GM19438 (cell line): Measurements from ENCODE around the gene LRRC71.

ENCODE experiments used
- ATAC-seq: cut with Tn5 transposase; IDR thresholded peaks from one replicate; pipeline ENCODE4 v1.9.1; 2021; ENCODE audit warnings: low read depth; ENCODE audit not compliant: unreplicated experiment

The LRRC71 gene

DNA sequence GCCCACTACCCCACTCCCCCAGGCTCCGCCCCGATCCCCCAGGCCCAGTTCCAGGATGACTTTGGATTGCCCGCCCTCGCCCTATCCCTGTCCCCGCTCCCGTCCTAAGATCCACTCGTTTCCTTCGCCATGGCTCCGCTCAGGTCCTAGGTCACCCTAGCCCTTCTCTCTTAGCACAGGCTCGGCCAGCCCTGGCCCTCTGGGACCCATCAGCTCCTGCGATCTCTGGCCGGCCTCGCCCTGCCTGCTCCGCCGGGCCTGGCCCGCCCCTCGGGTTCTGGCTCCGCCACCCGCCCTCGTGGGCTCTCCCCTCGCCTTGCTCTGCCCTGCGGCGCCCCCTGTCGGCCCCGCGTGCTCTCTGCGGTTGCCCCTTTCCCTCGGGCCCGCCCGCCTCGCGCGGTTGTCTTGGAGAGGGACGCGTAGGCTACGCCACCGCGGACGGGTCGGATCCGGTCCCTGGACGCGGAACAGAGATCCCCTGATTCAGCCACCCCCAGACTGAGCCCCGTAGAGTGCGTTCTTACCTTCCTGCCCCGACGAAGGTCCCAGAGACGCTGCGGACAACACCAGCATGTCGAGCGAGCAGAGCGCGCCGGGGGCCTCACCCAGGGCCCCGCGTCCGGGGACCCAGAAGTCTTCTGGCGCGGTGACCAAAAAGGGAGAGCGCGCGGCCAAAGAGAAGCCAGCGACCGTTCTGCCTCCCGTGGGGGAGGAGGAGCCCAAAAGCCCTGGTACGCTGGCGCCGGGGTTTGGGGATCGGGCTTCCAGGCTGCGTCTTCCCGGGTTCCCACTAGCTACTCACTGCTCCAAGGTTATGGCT is at the start of gene LRRC71:
Gene LRRC71, plus strand, starts transcription at position 400 of the 820 bp plus-strand sequence. Its CDS starts 172 bp downstream, at position 572.
- ATAC-seq = no peak

DNA sequence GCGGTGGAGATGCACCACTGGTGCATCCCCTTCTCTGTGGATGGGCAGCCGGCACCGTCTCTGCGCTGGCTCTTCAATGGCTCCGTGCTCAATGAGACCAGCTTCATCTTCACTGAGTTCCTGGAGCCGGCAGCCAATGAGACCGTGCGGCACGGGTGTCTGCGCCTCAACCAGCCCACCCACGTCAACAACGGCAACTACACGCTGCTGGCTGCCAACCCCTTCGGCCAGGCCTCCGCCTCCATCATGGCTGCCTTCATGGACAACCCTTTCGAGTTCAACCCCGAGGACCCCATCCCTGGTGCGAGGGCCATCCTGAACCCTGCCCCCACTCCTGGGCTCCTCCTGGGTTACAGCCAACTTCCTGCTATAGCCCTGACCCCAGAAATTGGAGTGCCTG is 46.8 kb upstream of the LRRC71 start:
- ATAC-seq = no peak

DNA sequence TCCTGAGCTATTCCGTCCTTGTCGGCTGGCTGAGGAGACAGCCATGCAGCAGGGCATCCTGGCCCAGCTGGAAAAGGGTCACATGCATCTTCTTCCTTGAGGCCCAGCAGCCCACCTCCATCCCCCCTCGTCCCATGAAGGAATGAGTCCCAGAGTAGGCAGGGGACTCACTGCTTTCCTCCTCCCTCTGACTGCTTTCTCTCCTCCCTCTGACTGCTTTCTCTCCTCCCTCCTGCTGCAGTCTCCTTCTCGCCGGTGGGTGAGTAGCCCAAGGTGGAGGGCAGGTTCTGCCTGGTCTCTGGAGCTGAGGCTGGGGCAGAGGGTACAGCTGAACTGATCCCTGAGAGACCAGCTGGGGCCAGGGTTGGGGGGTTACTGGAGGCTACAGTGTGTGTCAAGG is 46.3 kb upstream of the LRRC71 start:
- ATAC-seq = no peak

DNA sequence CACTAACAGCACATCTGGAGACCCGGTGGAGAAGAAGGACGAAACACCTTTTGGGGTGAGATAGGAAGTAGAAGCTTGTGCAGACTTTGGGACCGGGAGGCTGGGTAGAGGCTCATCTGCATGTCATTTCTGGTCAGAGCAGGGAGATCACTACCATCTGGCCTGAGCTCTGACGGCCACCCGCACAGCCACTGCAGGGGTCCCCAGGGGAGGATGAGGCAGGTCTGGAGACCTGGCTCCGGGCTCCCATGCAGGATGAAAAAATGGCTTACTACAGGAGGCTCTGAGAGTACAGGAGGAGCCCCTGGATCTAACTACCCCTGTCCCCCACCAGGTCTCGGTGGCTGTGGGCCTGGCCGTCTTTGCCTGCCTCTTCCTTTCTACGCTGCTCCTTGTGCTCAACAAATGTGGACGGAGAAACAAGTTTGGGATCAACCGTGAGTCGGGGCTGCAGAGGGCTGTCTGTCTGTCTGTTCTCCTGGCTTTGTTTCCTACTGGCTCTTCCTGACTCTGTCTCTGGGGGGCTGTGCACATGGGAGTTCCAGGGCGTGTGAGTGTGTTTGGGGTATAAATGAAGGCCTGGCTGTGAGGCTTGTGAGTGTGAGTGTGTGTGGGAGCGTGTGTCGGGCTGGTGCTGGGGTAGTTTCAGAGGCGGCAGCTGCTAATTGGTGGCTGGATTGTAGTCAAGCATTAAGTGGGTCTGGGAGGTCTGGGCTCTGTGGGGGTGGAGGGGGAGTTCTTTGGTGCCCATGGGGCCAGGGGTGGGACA is 45.7 kb upstream of the LRRC71 start:
- no peak for ATAC-seq

DNA sequence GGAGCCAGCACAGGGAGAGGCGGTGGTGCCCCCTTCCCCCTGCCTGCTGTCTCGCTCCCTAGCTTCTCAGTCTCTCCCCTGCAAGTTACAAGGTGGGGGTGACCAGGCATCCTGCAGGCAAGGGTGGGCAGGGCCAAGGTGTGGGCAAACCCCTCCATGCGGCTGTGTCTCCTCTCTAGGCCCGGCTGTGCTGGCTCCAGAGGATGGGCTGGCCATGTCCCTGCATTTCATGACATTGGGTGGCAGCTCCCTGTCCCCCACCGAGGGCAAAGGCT is 45.2 kb upstream of the LRRC71 start:
- ATAC-seq = no peak

DNA sequence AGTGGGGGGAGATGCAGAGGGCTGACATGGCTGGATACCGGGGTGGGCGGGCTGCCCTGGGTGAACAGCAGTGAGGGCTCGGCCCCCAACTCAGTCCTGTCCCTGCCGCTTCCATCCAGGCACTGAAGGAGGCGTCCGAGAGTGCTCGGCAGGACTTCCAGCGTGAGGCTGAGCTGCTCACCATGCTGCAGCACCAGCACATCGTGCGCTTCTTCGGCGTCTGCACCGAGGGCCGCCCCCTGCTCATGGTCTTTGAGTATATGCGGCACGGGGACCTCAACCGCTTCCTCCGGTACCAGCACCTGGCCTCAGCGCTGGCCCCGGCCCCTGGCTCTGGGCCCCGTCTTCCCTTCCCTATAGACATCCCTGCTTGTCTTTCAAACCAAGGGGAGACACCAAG is 44.2 kb upstream of the LRRC71 start:
- ATAC-seq = no peak

DNA sequence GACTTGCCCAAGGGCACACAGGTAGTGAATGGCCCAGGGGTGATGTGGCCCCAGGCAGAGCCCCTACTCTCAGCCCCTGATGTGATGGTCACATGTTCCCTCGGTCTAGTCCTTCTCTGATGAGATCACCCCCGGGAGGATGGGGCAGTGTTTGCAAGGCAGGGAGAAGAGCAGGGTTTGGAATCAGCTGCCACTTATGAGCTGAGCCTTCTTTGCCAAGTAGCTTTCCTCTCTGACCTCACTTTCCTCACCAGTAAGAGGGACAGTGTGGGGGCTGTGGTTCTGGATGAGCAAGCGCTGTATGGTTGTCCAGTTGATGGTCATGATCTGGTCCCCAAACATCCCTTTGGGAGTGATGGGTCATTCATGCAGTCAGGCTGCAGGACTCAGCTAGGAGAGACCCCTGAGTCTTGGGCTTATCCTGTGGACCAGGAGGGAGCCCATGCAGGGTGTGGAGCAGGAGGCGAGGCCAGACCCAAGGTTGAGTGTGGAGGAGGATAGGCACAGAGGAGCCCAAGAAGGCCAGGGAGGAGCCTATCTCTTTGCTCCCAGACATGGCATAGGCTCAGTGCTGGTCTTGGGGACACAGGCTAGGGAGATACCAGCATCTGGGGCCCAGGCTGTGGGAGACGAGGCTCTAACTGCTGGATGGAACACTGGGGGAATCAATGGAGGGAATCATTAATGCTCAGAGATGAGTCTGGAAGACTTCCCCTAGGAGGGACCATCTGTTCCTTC is 42.8 kb upstream of the LRRC71 start:
- ATAC-seq = no peak

DNA sequence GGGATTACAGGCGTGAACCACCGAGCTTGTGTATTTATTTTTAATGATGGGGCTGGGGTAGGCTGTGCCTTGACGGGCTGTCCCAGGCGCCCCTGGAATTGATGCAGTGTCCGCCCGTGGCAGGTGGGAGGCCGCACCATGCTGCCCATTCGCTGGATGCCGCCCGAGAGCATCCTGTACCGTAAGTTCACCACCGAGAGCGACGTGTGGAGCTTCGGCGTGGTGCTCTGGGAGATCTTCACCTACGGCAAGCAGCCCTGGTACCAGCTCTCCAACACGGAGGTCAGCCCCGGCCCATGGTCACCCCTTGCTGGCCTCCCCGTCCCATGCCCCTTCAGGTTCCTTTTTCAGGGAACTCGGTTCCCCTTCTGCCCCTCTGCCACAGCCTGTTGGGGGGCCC is 40.6 kb upstream of the LRRC71 start:
- ATAC-seq = no peak

DNA sequence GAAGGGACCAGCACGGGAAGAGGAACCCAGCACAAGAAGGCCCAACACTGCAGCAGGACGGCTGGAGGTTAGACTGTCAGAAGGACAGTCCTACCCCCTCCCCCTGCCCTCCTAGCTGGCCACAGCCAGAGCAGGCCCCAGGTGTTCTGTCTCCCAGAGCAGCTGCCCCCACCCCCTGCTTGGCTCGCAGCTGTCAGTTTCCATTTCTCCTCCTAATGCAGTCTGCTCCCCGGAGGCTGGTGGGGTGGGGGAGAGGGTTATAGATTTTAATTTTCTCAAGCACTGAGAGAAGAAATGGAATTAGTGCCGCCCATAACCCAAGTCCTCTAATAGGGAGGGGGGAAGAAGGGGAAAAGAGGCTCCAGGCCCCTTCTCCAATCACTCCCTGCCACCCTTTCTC is 40.0 kb upstream of the LRRC71 start:
- ATAC-seq = no peak

DNA sequence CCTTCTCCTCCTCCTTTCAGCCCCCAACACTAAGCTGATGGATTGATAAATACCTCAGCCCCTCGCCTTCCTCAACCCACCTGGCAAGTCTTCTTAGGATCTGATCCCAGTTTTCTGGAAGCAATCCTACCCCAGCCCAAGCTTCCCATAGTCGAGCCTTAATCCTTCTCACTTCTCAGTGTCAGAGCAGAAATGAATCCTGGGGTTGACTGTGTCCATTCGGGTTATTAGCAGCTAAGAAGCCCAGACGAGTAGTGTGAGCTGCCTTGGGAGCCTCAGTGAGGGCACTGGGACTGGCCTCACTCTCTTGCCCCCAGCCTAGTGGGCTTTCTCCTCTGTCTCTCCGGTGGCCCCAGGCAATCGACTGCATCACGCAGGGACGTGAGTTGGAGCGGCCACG is 39.3 kb upstream of the LRRC71 start:
- ATAC-seq = no peak

DNA sequence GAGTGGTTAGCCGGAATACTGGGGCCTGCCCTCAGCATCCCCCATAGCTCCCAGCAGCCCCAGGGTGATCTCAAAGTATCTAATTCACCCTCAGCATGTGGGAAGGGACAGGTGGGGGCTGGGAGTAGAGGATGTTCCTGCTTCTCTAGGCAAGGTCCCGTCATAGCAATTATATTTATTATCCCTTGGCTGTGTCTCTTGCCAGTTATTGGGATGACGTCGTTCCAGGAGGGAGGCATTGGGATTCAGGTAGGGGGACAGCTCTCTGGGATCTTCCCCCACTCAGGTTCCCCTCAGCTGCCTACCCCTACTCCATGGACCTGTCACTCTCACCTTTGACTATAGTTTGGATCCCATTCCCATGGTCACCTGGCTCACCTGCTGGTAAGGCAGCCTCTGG is 38.8 kb upstream of the LRRC71 start:
- no peak for ATAC-seq

DNA sequence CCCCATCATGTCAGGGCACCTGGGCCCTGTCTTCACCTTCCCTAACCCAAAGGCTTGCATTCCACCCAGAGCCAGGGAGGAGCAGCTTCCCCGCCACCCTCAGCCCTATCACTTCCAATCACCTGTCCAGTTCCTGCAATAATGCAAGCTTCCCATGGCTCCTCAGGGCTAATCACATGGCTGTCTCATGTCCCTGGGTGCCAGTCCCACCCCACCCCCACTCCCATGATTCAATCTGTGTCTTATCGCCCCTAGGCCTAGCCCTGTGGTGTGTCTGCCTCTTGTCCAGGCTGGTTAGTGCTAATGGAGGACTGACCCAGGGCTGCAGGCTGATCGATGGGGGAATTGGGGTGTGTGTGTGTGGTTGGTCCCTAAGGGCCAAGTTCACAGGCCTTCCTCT is 37.9 kb upstream of the LRRC71 start:
- ATAC-seq = no peak

DNA sequence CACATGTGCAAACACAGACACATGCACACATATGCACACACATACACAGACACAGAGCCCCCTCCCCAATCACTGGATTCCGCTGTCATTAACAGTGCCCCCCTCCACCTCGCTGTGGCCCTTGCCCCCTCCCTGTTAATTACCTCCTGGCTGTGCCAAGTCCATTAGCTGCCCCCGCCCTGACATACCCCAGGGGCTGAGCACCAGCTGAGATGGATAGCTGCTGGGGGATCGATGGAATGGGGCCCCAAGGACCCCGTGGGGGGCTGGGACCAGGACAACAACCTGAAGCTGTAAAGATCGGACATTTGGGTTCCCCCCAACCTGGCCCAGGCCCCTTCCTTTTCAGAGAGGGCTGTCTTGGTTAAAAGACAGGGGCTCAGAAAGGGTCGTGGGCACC is 36.5 kb upstream of the LRRC71 start:
- ATAC-seq = no peak

DNA sequence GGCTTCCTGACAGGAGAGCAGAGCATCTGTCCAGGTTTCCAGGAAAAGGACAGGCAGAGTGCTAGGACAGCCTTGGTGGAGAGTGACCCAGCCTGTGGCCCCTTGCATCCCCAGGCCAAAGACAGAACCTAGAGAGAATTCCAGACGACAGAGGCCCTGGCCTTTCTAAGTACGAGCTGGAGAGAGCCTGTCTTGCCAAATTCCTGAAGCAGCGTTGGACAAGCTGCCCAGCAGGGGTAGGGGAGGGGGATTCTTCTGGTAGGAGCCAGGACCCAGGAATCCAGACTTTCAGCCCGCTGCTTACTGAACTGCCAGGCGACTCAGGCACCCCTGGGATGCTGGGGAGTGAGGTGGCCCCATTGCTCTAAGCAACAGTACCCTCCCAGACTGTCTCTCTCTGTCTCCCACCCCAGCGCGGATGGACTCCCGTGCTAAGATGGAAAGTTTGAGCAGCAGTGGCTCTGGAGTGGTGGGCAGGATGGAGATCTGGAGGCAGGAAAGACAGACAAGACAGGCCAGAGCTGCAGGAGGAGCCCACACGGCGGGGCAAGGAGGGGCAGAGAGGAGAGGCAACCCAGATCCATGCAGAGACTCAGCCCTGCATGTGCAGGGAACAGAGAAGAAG is 35.8 kb upstream of the LRRC71 start:
- ATAC-seq = no peak

DNA sequence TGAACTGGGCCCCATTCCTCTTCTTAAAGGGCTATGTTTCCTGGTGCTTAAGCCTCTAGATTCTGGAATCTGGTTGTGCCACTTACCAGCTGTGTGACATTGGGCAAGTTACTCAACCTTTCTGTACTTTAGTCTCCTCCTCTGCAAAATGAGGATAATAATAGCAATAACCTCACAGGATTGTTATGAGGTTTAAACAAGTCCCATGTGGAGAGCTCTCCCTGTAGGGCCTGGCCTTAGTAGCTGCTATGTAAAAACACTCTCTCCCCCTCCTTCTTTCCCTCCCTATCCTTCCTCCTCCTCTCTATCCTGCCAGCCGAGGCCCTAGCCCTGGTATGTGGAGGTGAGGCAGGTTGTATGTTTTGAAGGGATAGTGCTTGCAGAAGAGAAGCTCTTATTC is 35.1 kb upstream of the LRRC71 start:
- ATAC-seq = no peak

DNA sequence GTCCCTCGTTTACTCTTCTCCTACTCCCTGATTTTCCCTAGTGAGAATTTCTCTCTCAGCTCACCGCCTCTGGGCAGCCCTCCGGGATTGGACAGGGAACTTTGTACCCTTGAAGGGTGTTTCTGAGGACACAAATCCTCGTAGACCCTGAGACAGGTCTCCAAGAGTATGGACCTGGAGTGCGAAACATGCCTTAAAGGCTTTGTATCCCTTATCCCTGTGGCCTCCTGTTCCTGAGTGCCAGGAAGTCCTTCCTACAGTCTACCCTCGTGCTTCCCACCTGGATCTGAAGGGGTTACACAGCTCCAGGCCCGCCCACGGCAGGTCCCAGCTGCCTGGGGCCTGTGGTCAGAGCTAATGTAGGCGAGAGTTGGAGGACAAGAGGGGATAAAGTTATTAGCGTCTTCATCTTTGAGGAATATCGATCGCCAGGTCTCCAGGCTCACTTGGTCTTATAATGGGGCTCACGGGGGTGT is 34.5 kb upstream of the LRRC71 start:
- ATAC-seq = no peak

DNA sequence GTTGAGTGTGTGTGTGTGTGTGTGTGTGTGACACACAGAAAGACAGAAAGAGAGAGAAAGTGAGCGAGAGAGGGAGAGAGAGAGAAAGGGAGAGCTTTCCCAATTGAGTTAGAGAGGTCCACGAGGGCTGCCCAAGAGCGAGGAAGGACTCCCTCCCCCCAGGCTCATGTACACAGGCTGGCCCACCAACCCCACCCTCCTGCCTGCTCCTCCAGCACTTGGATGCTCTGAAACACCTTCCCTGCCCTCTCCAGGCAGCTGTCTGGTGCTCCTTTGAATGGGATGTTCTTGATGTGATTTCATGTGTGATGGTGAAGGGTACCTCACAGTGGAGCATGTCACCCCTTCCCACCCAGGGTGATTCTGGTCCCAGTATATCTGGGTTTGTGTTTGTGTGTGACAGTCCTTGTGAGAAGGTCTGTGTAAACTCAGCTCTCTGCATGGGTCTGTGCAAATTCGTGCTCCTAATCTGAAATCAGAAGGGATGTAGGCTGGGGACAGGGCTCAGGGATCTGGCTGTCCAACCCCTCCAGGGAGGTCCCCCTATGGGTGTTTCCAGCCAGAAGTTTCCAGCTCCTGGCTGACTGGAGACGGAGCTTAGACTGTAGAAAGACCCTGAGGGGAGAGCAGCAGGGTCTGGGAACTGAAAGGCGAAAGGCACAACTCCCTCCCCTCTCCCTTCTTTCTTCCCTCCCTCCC is 33.7 kb upstream of the LRRC71 start:
- no peak for ATAC-seq

DNA sequence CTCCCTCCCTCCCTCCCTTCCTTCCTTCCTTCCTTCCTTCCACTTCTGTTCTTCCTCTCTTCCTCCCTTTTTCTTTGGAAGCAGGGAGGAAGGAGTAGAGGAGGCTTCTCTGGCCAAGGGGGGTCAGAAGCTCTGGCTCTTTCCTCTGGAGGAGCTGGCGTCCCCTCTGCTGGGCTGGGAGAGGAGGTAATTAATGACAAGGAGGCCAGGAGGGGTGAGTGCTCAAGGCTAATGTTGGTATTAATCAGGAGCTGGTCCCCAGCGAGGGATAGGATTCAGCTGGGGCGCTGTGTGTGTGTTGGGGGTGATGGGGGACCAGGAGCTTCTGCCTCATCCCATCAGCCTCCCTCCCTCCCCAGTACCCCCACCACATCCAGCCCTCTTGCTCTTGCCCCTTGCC is 33.1 kb upstream of the LRRC71 start:
- ATAC-seq = no peak

DNA sequence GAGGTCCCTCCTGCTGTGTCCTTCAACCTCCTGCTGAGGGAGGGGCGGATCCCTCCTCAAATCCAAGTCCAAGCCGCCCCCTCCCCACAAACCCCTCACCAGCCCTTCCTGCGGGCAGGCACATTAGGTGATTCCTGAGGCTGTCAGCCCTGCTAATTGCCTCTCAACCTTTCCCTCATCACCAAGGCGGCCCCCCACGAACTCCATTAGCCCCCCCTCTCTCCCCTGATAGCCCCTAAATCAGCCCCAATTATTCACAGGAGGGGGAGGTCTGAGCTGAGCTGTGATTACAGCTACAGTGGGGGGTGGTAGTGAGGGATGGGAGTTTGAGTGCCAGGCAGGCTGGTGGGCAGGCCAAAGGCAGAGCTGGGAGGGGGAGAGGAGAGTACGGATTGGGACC is 32.7 kb upstream of the LRRC71 start:
- no peak for ATAC-seq

DNA sequence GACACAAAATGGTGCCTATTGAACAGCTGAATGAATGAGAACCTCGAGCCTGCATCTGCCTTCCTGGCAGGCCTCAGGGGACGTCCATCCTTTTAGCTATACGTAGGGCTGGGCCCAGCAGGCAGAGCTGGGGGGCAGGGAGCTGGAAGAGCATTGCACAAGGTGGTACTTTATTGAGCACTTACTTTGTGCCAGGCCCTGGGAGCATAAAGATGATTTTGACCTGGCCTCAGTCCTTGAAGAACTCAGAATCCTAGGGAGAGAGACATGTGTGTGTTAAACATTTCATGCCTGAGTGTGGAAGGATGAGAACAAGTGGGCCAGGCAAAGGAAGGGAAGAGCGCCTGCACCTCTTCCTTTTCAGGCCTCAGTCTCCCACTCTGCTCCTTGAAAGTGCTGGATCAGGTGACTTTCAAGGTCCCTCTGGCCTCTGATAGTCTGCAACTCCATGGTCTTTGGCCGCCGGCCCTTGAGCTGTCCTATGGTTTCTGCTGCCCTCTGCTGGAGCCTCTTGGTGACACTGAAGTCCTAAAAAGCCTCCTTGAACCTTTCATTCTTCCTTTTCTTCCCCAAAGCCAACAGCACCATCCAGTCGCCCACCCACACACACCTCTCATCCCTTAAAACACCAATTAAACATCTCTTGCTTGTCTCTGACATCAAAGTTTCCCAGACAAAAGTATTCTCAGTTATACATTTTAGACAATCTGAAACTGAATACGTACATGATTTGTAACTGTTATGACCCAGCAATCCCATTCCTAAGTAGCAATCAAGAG is 30.4 kb upstream of the LRRC71 start:
- ATAC-seq = no peak
